ENCODE data around the gene CAND2.
"Not testable (repeated sequence)": the region's sequence is repeated elsewhere in the genome, so short reads cannot be mapped to it uniquely, and the experiment has no call there.

Gene CAND2

DNA sequence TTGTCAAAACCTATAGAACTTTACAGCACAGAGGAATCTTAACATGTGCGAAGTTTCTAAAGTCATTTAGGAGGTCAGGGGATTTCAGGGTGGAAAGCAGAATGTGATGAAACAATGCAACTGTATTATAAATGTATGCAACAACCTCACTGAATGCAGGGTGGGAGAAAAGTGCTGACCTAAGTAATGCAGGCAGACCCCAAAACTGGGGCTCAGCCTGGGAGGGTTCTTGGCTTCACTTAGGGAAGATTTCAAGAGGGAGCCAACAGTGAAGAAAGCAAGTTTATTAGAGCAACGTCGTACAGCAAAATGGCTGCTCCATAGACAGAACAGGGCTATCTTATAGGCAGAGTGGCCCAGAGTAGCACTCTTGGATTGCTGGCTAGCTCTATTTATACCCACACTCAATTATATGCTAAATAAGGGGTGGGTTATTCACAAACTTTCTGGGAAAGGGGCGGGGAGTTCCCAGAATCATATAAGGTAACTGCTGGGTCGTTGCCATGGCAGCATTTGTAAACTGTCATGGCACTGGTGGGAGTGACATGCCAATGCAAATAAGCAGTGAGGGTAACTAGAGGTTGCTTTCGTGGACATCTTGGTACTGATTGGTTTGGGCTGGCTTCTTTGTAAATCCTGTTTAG lies 14.2 kb upstream of the CAND2 start:
- TF ChIP-seq, protein P1, sequence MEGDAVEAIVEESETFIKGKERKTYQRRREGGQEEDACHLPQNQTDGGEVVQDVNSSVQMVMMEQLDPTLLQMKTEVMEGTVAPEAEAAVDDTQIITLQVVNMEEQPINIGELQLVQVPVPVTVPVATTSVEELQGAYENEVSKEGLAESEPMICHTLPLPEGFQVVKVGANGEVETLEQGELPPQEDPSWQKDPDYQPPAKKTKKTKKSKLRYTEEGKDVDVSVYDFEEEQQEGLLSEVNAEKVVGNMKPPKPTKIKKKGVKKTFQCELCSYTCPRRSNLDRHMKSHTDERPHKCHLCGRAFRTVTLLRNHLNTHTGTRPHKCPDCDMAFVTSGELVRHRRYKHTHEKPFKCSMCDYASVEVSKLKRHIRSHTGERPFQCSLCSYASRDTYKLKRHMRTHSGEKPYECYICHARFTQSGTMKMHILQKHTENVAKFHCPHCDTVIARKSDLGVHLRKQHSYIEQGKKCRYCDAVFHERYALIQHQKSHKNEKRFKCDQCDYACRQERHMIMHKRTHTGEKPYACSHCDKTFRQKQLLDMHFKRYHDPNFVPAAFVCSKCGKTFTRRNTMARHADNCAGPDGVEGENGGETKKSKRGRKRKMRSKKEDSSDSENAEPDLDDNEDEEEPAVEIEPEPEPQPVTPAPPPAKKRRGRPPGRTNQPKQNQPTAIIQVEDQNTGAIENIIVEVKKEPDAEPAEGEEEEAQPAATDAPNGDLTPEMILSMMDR (conservative IDR thresholded peaks at IDR 0.05) = no peak
- TF ChIP-seq ZFX (IDR thresholded peaks at IDR 0.05) = no peak
- no peak overlapping the region for H3K27ac ChIP-seq

- H3K27ac ChIP-seq = no peak overlapping the region
- no peak for TF ChIP-seq ZFX (IDR thresholded peaks at IDR 0.05)
- TF ChIP-seq, protein P1 (conservative IDR thresholded peaks at IDR 0.05) = no peak
Measured at GRCh38 chr3:12785096-12785495, 11.4 kb upstream of the CAND2 start.

GRCh38 chr3:12787346-12787745 lies 9.1 kb upstream of the CAND2 start:
- H3K27ac ChIP-seq = not testable (repeated sequence)

GRCh38 chr3:12787967-12788690 lies 8.4 kb upstream of the CAND2 start:
- not testable (repeated sequence) for H3K27ac ChIP-seq

GRCh38 chr3:12791430-12791829 lies 5.0 kb upstream of the CAND2 start:
- TF ChIP-seq, protein P1 (conservative IDR thresholded peaks at IDR 0.05) = no peak
- TF ChIP-seq ZFX (IDR thresholded peaks at IDR 0.05) = no peak
- no peak overlapping the region for H3K27ac ChIP-seq

- no peak overlapping the region for H3K27ac ChIP-seq
- TF ChIP-seq, protein P1 (conservative IDR thresholded peaks at IDR 0.05) = no peak
- TF ChIP-seq ZFX (IDR thresholded peaks at IDR 0.05) = no peak
Measured at GRCh38 chr3:12793701-12794100, 2.8 kb upstream of the CAND2 start.

GRCh38 chr3:12797124-12797891 lies 828 bp downstream of the CAND2 start:
- no peak overlapping the region for H3K27ac ChIP-seq
- TF ChIP-seq, protein P1 (conservative IDR thresholded peaks at IDR 0.05) = no peak
- no peak for TF ChIP-seq ZFX (IDR thresholded peaks at IDR 0.05)

GRCh38 chr3:12797892-12798558 lies 1.5 kb downstream of the CAND2 start:
- no peak for TF ChIP-seq ZFX (IDR thresholded peaks at IDR 0.05)
- TF ChIP-seq, protein P1 (conservative IDR thresholded peaks at IDR 0.05) = no peak
- H3K27ac ChIP-seq = no peak overlapping the region

All from C4-2B (cell line).